Measurements from ENCODE around the gene CLIC6. TPM values are rescaled to one million over a fixed set of nuclear protein-coding genes. Genes with fewer than 3 reads are reported as not detected.

The CLIC6 gene
- total and polyA plus RNA-seq, 2 of the 8 experiments (the other 6 are each of a cell fraction or from before 2014, with no cell fraction given), result 0.42 to 1.3 TPM

- H3K36me3 ChIP-seq (ENCODE audit: control insufficient read depth in 2 of 4, insufficient read depth in 4 of 4, low read length in 3 of 4), result no peaks in the 10 kb centered on the region
- H3K14ac ChIP-seq (ENCODE audit: insufficient read length), result no peak overlapping the region
- no peak overlapping the region for H4K8ac ChIP-seq (ENCODE audit: extremely low read depth, insufficient read depth, low read length)
- no peak overlapping the region for H4K5ac ChIP-seq (ENCODE audit: insufficient read length, low read depth, low read length)
- no peak for FAIRE-seq
- H3K79me1 ChIP-seq (ENCODE audit: low read depth, low read length), result no peaks in the 10 kb centered on the region
- no peak overlapping the region for H2BK12ac ChIP-seq (ENCODE audit: low read depth, low read length)
- H3K4ac ChIP-seq (replicated peaks; ENCODE audit: insufficient read length, low read depth, low read length), result no peak overlapping the region
- ChIA-PET POLR2A (ENCODE audit: partially characterized antibody) (interaction anchor here (0.6 kb wide), 1 partner anchor 75 kb away, joined by 3 read pairs; no protein-coding TSS in a partner anchor), CTCF (ENCODE audit: partially characterized antibody) (interaction anchor here (0.6 to 3.2 kb wide), 8 partner anchors 13 to 1351 kb away, joined by 3 to 20 read pairs (median 3); no protein-coding TSS in a partner anchor)
- H2AK5ac ChIP-seq (ENCODE audit: low read depth, low read length), result no peak overlapping the region
- no peak overlapping the region for H2BK20ac ChIP-seq (ENCODE audit: low read length)
- no peaks in the 10 kb centered on the region for H3K79me2 ChIP-seq (ENCODE audit: control insufficient read depth in 1 of 2, insufficient read depth in 2 of 2, low read length in 2 of 2)
- no peak overlapping the region for H3K27ac ChIP-seq (ENCODE audit: low read depth, low read length)
- TF ChIP-seq SAP30 (IDR thresholded peaks at IDR 0.05; ENCODE audit: insufficient read depth, insufficient replicate concordance, low read length), result no peak
- TF ChIP-seq KDM5A (IDR thresholded peaks at IDR 0.05; ENCODE audit: low read length), result no peak
- no peak for TF ChIP-seq SUZ12 (IDR thresholded peaks at IDR 0.05; ENCODE audit: low read length)
- TF ChIP-seq USF2 (IDR thresholded peaks at IDR 0.05; ENCODE audit: low read length), result no peak
- TF ChIP-seq ATF3 (IDR thresholded peaks at IDR 0.05; ENCODE audit: insufficient read depth, low read depth, low read length), result no peak
- TF ChIP-seq BACH1 (IDR thresholded peaks at IDR 0.05; ENCODE audit: low read length), result no peak
- TF ChIP-seq SIN3A (conservative IDR thresholded peaks at IDR 0.05 in 1 of 2, IDR thresholded peaks at IDR 0.05 in 1 of 2; ENCODE audit: low read depth in 1 of 2, low read length in 2 of 2), result no peak
- no peak for TF ChIP-seq TCF12 (IDR thresholded peaks at IDR 0.05; ENCODE audit: low read depth, low read length)
- no peak for TF ChIP-seq CBX5 (IDR thresholded peaks at IDR 0.05; ENCODE audit: low read depth, low read length)
- TF ChIP-seq SIX5 (IDR thresholded peaks at IDR 0.05; ENCODE audit: low read depth, low read length), result no peak
- TF ChIP-seq YY1 (IDR thresholded peaks at IDR 0.05; ENCODE audit: low read depth, low read length), result no peak
- no peak for TF ChIP-seq PHF8 (conservative IDR thresholded peaks at IDR 0.05; ENCODE audit: low read depth, low read length)
- H3K4me2 ChIP-seq (ENCODE audit: insufficient read depth in 1 of 2, low read depth in 2 of 2, low read length in 2 of 2), result no peak overlapping the region
- no peak overlapping the region for H3K18ac ChIP-seq (ENCODE audit: extremely low read depth, low read length)
- H3K23me2 ChIP-seq (ENCODE audit: low read depth, low read length), result no peaks in the 10 kb centered on the region
- H3K4me3 ChIP-seq (ENCODE audit: extremely low read depth in 1 of 4, insufficient read depth in 2 of 4, low read depth in 3 of 4, low read length in 4 of 4), result no peak overlapping the region
- H4K20me1 ChIP-seq (replicated peaks in 1 of 2; ENCODE audit: control insufficient read depth in 1 of 2, insufficient read depth in 2 of 2, low read length in 2 of 2), result no peaks in the 10 kb centered on the region
- no peak overlapping the region for H4K91ac ChIP-seq (replicated peaks; ENCODE audit: insufficient read length, low read length)
- H2AFZ ChIP-seq (ENCODE audit: low read length), result no peak overlapping the region
- H3K4me1 ChIP-seq (replicated peaks in 1 of 4; ENCODE audit: control insufficient read depth in 3 of 4, insufficient read depth in 4 of 4, low read length in 3 of 4), result no peaks in the 10 kb centered on the region
- no peak overlapping the region for H2BK15ac ChIP-seq (ENCODE audit: low read length)
- WGBS, 2 experiments (ENCODE audit: extremely low coverage in 1 of 2, insufficient coverage in 1 of 2, insufficient read length in 1 of 2, insufficient replicate concordance in 2 of 2, low coverage in 1 of 2, low lambda C conversion rate in 2 of 2, missing lambda C conversion rate in 1 of 2), result 91% methylated on average over 2 of the region's 2 CpGs; no CpG with 5 or more reads in 1 of the 2 experiments
- H3K56ac ChIP-seq (replicated peaks; ENCODE audit: insufficient read length, low read depth, low read length), result no peak overlapping the region
- no peak overlapping the region for H3K9ac ChIP-seq (replicated peaks in 1 of 4; ENCODE audit: extremely low read depth in 1 of 4, low read depth in 3 of 4, low read length in 3 of 4)
- H2BK5ac ChIP-seq (ENCODE audit: low read depth, low read length), result no peak overlapping the region
- no peaks in the 10 kb centered on the region; a peak in 1 of 4 replicates for H3K9me3 ChIP-seq (ENCODE audit: insufficient read depth in 2 of 2, low read depth in 1 of 2, low read length in 1 of 2)
- no peak overlapping the region for H2BK120ac ChIP-seq (replicated peaks; ENCODE audit: low read depth, low read length)
- DNase-seq (ENCODE audit: low read depth in 1 of 2, low spot score in 2 of 2), result no peak
- no peak overlapping the region for H3K23ac ChIP-seq (ENCODE audit: insufficient read length)
- H3K27me3 ChIP-seq (replicated peaks in 1 of 4; ENCODE audit: control insufficient read depth in 3 of 4, extremely low read depth in 1 of 4, insufficient read depth in 3 of 4, low read length in 3 of 4), result no peaks in the 10 kb centered on the region
Measured at GRCh38 chr21:34761758-34762330, 93.0 kb downstream of the CLIC6 start.
